GM18909 (cell line): ENCODE measurements around the gene GTF2H4.
"Not testable (repeated sequence)": the region's sequence is repeated elsewhere in the genome, so short reads cannot be mapped to it uniquely, and the experiment has no call there.

Experiments used
- ATAC-seq: cut with Tn5 transposase; IDR thresholded peaks from one replicate; pipeline ENCODE4 v1.9.1; 2021; ENCODE audit warnings: mild to moderate bottlenecking; ENCODE audit not compliant: unreplicated experiment, poor library complexity

GTF2H4 gene

DNA sequence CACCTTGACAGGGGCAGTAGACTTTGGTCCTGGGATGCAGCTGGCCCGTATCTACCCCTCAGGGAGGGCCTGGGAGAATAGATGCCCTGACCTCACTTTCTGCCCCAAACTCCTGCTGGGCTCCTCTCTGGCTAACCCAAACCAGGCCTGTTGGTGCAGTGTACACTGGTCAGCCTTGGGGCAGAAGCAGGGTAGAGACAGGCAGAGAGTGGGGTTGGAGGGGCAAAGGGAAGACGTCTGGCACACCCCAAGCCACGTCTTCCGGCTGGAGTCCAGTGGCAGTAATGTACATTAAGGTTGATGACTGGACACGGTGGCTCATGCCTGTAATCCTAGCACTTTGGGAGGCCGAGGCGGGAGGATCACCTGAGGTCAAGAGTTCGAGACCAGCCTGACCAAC, 14.3 kb upstream of the GTF2H4 start:
- no peak for ATAC-seq

DNA sequence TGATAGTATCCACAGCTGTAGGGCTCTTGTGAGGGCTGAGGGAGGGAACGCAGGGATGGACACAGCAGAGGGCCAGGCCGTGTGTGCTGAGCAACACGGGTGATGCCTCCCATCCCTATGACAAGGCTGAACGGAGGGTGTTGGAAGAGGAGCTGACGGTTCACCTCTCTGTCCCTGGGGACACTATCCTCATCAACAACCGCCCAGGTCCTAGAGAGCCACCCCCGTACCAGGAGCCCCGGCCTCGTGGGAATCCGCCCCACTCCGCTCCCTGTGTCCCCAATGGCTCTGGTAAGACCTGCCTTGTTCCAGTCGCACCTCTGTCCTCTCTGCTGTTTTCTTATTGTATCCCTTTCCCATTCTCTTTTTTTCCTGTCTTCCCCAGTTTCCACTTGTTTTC, 13.6 kb upstream of the GTF2H4 start:
- no peak for ATAC-seq

- no peak for ATAC-seq
These were observed 13.1 kb upstream of the GTF2H4 start for GRCh38 chr6:30894935-30895334.

DNA sequence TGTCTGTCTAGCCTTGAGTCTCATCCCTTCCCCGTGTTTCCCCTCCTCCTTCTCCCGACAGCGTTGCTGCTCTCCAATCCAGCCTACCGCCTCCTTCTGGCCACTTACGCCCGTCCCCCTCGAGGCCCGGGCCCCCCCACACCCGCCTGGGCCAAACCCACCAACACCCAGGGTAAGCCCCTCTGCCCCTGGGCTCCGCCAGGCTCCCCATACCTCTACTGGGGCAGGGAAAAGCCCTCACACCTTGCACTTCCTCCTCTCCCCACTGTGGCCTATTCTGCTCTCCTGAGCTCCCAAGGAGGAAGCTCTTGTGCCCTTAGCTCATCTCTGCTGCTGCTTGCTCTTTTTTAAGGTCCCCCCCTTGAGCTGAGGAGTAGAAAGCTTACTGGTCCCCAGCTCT, 12.7 kb upstream of the GTF2H4 start:
- ATAC-seq = no peak

GRCh38 chr6:30896541-30896940, 11.5 kb upstream of the GTF2H4 start:
- no peak for ATAC-seq

GRCh38 chr6:30897882-30898281, 10.1 kb upstream of the GTF2H4 start:
- ATAC-seq = no peak

GRCh38 chr6:30898750-30899360, 9.2 kb upstream of the GTF2H4 start:
- no peak for ATAC-seq

DNA sequence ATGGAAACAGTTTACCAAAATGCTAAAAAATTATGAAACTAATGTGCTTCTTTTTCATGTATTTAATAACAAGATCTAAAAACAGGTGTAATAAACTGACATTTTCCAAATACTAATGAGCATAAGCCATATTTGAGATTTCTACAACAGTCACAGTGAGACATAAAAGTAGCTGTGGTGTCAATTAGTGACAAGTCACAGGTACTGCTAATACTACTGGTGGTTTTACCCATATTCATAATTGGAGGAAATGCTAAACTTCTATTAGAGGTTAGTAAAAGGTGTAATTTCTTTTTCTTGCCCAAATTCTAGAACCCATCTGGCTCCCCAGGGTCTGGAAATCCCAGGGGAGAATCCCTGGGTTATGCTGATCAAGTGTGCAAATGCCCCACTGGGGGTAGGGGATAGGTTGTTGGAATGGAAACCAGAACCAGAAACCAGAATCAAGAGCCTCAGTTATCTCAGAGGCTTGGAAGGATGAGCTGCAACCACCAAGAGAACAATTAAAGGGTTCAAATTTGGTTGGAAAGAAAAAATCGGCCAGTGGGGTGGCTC, 7.1 kb upstream of the GTF2H4 start:
- no peak for ATAC-seq

DNA sequence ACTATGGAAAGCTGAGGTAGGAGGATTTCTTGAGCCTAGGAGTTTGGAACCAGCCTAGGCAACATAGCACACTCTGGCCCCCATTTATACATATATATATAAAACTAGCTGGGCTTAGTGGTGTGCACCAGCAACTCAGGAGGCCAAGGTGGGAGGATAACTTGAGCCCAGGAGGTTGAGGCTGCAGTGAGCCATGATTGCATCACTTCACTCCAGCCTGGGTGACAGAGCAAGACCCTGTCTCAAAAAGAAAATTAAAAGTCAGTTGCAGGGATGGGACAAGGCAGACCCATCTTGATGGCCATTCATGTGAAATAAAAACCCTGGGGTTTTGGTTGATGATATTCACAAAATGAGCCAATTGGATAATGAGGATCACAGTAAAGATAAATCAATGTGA, 6.6 kb upstream of the GTF2H4 start:
- no peak for ATAC-seq

DNA sequence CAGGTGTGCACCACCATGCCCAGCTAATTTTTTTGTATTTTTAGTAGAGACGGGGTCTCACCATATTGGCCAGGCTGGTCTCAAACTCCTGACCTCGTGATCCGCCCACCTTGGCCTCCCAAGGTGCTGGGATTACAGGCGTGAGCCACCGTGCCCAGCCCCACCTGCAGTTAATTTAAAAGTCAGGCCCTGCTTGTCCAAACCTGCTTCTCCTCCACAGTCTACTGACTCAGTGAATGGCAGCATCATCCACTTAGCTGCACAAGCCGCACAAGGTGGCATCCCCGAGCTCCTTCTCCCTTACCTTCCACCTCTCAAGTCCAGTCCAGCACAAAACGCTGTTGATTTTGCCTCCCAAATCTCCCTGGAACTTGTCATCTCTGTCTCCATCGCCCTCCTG, 5.8 kb upstream of the GTF2H4 start:
- not testable (repeated sequence) for ATAC-seq

DNA sequence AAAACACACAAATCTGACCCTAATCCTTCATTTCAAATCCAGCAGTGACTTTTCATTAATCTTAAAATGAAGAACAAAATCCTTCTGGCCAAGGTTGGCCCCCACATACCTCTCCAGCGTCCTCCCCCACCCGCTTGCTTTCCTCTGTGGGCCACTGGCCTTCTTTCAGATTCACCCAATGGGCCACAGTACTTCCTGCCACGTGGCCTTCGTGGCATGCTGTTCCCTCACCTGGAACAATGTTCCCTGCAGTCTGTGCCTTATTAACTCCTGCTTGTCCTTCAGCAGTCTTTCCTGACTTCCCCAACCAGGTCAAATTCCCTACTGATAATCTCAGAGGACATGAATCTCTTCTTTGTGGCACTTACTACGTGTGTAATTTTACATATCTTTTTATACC, 5.3 kb upstream of the GTF2H4 start:
- no peak for ATAC-seq

DNA sequence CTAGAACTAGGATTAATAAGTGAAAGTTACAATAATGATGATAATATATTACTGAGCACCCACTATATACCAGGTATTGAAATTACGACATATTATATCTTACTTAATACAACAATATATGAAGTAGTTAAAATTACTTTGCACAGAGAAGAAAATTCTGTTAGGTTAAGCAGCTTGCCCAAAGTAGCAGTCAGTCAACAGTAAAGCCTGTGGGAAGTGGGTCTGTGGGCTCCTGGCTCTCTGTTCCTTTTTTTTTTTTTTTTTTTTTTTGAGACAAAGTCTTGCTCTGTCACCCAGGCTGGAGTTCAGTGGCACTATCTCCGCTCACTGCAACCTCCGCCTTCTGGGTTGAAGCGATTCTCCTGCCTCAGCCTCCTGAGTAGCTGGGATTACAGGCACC, 4.8 kb upstream of the GTF2H4 start:
- no peak for ATAC-seq

- not testable (repeated sequence) for ATAC-seq
These were observed 683 bp upstream of the GTF2H4 start for GRCh38 chr6:30907290-30907757.

DNA sequence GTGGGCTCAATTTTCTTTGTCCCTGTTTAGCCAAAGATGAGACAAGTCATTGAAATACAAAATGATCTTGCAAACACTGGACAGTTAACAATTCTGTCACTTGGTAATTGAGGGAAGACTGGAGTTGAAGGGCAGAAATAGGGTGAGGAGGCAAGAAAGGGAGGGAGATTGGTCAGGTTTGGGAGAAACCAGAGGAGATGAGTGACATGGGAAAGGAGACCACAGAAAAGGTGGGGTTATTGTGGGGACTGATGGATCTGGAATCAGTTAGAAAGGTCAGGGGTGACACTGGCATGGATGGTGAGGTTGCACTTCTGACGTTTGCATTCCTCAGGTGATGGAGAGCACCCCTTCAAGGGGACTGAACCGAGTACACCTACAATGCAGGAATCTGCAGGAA, 693 bp downstream of the GTF2H4 start:
- no peak for ATAC-seq

GRCh38 chr6:30910473-30910872, 2.5 kb downstream of the GTF2H4 start:
- not testable (repeated sequence) for ATAC-seq

DNA sequence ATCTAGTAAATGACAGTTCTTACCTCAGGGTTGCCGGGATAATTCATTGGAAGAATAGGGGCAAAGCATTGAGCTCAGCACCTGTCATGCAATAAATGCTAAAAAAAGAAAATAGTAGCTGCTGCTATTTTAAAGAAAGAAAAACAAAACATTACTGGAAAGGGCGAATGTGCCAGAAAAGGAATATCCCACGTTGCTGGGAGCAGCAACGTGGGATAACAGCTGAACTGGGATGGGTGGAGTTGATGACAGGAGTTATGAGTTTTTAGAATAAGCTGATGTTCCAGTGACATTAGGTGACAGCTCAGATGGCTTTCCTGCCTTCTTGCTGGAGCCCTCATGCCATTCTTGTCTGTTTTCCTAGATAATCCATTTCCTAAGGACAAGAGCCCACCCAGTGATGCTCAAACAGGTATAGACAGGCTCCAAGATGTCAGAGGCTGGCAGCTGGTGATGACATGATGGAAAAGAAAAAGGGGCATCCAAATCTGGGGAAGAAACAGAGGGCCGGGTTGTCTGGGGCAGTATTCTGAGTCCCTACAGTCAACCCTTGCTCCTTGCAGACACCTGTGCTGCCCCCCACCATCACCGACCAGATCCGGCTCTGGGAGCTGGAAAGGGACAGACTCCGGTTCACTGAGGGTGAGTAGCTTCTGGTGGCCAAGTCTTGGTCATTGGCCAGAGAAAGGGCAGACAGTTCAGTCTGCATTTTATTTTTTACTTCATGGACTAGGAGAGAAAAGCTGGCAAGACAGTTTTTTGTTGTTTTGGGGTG, 4.9 kb downstream of the GTF2H4 start:
- no peak for ATAC-seq

- ATAC-seq = no peak
These were observed 5.7 kb downstream of the GTF2H4 start for GRCh38 chr6:30913721-30914075.

GRCh38 chr6:30914076-30914853, 6.3 kb downstream of the GTF2H4 start, which contains the start of gene VARS2:
Gene VARS2, plus strand, starts transcription at chr6:30914238. Its CDS starts 599 bp downstream, at chr6:30914837.
- ATAC-seq = peak; percentile 84

GRCh38 chr6:30914854-30915590, 7.0 kb downstream of the GTF2H4 start:
- no peak for ATAC-seq

DNA sequence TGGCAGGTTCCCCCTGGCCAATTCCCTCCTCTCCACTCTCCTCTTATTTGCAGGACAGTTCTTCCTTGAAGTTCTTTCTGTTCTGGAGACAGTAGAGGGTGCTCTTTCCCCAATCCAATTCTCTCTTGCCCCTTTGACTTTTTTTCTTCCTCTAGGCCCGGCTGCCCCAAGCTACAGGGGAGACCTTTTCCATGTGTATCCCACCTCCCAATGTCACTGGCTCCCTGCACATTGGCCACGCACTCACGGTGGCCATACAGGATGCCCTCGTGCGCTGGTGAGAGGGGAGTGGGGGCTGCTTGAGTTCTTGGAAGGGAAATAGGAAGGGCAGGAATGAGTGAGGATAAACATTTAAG, 7.6 kb downstream of the GTF2H4 start:
- ATAC-seq = no peak
